SK-N-SH (cell line): Measurements from ENCODE around the gene PWWP2B.

Experiments used
- CHD2 ChIP-seq: fragments of 150-350 bp; IDR thresholded peaks from 2 replicates; pipeline ENCODE4 v1.6.1; 2018; ENCODE audit warnings: low read length; ENCODE audit not compliant: partially characterized antibody
- EP300 ChIP-seq, 2 experiments: IDR thresholded peaks; 2 replicates each; pipeline versions ENCODE4 v1.4.0 to v1.6.1; 2012; ENCODE audit warnings: borderline replicate concordance in 1 of 2, low read depth in 1 of 2, low read length in 1 of 2
- FOXM1 ChIP-seq: IDR thresholded peaks from 2 replicates; pipeline ENCODE4 v1.4.0; 2012; ENCODE audit warnings: low read depth, mild to moderate bottlenecking
- GABPA ChIP-seq: IDR thresholded peaks from 2 replicates; pipeline ENCODE4 v1.4.0; 2012; ENCODE audit warnings: low read depth, mild to moderate bottlenecking
- POLR2AphosphoS5 ChIP-seq: IDR thresholded peaks from 2 replicates; pipeline ENCODE4 v1.6.1; 2012; ENCODE audit warnings: low read depth, low read length
- SMC3 ChIP-seq: IDR thresholded peaks from 2 replicates; pipeline ENCODE4 v1.6.1; 2012; ENCODE audit warnings: low read depth, low read length, improper control_type of control experiment
- TF ChIP-seq, protein P1 (sequence below): fragments of 200-600 bp; sonication (generic); IDR thresholded peaks from 2 replicates; pipeline ENCODE4 v1.6.1; 2017; ENCODE audit warnings: antibody characterized with exemption, mild to moderate bottlenecking, moderate library complexity
- TF ChIP-seq, protein P2 (sequence below): IDR thresholded peaks from 2 replicates; pipeline ENCODE4 v1.6.1; 2012; ENCODE audit warnings: mild to moderate bottlenecking, low read depth, low read length, moderate library complexity
- TF ChIP-seq, protein P3 (sequence below): fragments of 150-350 bp; IDR thresholded peaks from 2 replicates; pipeline ENCODE4 v1.6.1; 2016; ENCODE audit warnings: mild to moderate bottlenecking, low read depth, low read length

DNA sequence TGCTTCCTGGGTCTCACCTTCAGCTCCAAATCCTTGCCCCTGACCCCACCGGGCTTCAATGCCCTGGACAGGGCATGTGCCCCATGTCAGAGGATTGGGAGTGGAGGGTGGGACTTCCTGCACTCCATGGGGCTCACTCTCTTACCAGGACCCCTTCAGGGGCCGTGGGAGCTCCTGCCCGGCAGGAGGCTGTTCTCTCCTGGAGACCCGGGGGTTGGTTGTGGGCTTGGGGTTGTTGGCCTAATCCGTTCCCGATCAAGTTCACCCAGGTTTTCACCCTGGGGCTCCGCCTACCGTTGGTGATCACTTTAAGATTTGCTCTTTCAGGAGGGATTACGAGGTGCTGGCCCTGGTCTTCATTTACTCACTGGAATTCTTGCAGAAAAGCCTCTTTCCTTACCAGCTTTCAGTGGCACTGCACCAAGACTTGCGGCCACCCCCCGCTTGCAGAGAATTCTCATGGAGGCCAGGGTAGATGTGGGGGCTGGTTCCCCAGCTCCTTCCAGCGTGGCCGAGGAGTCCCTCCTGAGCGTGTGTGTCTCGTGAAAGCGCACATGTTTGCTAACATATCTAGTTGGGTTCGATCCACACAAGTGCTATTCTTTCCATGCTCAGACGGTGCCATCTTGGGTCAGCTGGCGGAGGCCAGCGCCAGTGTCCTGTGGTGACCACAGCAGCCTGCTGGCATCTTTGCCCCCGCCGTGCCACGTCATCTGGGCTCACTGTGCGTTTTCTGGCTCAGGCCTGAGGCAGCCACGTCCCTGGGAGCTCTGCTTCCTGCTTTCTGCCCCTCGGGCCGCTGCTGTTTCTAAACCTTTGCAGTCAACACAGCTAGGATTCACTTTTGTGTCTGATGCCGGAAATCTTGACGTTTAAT is 15.6 kb downstream of the PWWP2B start:
- TF ChIP-seq, protein P1, sequence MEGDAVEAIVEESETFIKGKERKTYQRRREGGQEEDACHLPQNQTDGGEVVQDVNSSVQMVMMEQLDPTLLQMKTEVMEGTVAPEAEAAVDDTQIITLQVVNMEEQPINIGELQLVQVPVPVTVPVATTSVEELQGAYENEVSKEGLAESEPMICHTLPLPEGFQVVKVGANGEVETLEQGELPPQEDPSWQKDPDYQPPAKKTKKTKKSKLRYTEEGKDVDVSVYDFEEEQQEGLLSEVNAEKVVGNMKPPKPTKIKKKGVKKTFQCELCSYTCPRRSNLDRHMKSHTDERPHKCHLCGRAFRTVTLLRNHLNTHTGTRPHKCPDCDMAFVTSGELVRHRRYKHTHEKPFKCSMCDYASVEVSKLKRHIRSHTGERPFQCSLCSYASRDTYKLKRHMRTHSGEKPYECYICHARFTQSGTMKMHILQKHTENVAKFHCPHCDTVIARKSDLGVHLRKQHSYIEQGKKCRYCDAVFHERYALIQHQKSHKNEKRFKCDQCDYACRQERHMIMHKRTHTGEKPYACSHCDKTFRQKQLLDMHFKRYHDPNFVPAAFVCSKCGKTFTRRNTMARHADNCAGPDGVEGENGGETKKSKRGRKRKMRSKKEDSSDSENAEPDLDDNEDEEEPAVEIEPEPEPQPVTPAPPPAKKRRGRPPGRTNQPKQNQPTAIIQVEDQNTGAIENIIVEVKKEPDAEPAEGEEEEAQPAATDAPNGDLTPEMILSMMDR: no peak
- TF ChIP-seq CHD2 (no peak), POLR2AphosphoS5 (no peak), FOXM1 (no peak), EP300 (IDR thresholded peaks at IDR 0.05; ENCODE audit: borderline replicate concordance in 1 of 2, low read depth in 1 of 2, low read length in 1 of 2) (no peak), GABPA (no peak), SMC3 (no peak)
- TF ChIP-seq, protein P2, sequence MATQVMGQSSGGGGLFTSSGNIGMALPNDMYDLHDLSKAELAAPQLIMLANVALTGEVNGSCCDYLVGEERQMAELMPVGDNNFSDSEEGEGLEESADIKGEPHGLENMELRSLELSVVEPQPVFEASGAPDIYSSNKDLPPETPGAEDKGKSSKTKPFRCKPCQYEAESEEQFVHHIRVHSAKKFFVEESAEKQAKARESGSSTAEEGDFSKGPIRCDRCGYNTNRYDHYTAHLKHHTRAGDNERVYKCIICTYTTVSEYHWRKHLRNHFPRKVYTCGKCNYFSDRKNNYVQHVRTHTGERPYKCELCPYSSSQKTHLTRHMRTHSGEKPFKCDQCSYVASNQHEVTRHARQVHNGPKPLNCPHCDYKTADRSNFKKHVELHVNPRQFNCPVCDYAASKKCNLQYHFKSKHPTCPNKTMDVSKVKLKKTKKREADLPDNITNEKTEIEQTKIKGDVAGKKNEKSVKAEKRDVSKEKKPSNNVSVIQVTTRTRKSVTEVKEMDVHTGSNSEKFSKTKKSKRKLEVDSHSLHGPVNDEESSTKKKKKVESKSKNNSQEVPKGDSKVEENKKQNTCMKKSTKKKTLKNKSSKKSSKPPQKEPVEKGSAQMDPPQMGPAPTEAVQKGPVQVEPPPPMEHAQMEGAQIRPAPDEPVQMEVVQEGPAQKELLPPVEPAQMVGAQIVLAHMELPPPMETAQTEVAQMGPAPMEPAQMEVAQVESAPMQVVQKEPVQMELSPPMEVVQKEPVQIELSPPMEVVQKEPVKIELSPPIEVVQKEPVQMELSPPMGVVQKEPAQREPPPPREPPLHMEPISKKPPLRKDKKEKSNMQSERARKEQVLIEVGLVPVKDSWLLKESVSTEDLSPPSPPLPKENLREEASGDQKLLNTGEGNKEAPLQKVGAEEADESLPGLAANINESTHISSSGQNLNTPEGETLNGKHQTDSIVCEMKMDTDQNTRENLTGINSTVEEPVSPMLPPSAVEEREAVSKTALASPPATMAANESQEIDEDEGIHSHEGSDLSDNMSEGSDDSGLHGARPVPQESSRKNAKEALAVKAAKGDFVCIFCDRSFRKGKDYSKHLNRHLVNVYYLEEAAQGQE: no peak
- TF ChIP-seq, protein P3, sequence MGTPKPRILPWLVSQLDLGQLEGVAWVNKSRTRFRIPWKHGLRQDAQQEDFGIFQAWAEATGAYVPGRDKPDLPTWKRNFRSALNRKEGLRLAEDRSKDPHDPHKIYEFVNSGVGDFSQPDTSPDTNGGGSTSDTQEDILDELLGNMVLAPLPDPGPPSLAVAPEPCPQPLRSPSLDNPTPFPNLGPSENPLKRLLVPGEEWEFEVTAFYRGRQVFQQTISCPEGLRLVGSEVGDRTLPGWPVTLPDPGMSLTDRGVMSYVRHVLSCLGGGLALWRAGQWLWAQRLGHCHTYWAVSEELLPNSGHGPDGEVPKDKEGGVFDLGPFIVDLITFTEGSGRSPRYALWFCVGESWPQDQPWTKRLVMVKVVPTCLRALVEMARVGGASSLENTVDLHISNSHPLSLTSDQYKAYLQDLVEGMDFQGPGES: no peak
